B cell (primary cell): Measurements from ENCODE around the gene PRSS8. TPM values are rescaled to one million over a fixed set of nuclear protein-coding genes. Genes with fewer than 3 reads are reported as not detected.

Source experiments
- ATAC-seq: fragments of 200-7000 bp; cut with Tn5 transposase; one replicate; pipeline ENCODE4 v1.10.0; 2021; ENCODE audit warnings: low read depth, mild to moderate bottlenecking, moderate number of reproducible peaks, moderate library complexity
- CTCF ChIA-PET: fragments of 350-600 bp; sonication (Branson Sonifier 250); formaldehyde crosslinking; loops from one replicate; lab custom pipeline; 2021; ENCODE audit warnings: antibody characterized with exemption, inconsistent platforms; lab: Charles Lee
- POLR2A ChIA-PET: fragments of 350-600 bp; sonication (Branson Sonifier 250); formaldehyde crosslinking; loops from one replicate; lab custom pipeline; 2021; ENCODE audit warnings: antibody characterized with exemption; lab: Charles Lee
- DNase-seq: peaks from one replicate; pipeline ENCODE4 v3.0.0; 2013
- H2AFZ ChIP-seq: 2 replicates; pipeline ENCODE4 v1.6.1; 2012; ENCODE audit warnings: mild to moderate bottlenecking, low read depth, low read length; ENCODE audit not compliant: insufficient read depth, poor library complexity, severe bottlenecking
- H3K27ac ChIP-seq, 2 donors: 1 replicate in 1 of 2; 2 replicates in 1 of 2; pipeline ENCODE4 v1.5.1; 2012 to 2013; ENCODE audit warnings: low read length in 2 of 2, mild to moderate bottlenecking in 2 of 2, moderate library complexity in 1 of 2
- H3K27me3 ChIP-seq, 4 experiments: fragments of 200-600 bp in 1 of 4; sonication (generic) in 1 of 4; replicated peaks in 1 of 4; 1 replicate in 2 of 4; 2 replicates in 2 of 4; pipeline versions ENCODE4 v1.6.1 to v1.7.0; 2013 to 2016; ENCODE audit warnings: low read length in 3 of 4, mild to moderate bottlenecking in 2 of 4, mixed read lengths in 1 of 4, moderate library complexity in 1 of 4; ENCODE audit not compliant: insufficient read depth in 4 of 4, control insufficient read depth in 3 of 4; ENCODE audit errors: control extremely low read depth in 1 of 4
- H3K36me3 ChIP-seq, 2 experiments: replicated peaks in 1 of 2; 1 replicate in 1 of 2; 2 replicates in 1 of 2; pipeline versions ENCODE4 v1.6.1 to v1.7.1; 2013; ENCODE audit warnings: low read length in 1 of 2; ENCODE audit not compliant: insufficient read depth in 2 of 2, control insufficient read depth in 1 of 2; ENCODE audit errors: control extremely low read depth in 1 of 2, extremely low read depth in 1 of 2
- H3K4me1 ChIP-seq, 2 donors: fragments of 200-600 bp in 1 of 2; sonication (generic) in 1 of 2; 1 replicate in 1 of 2; 2 replicates in 1 of 2; pipeline versions ENCODE4 v1.5.1 to v1.6.1; 2013 to 2017; ENCODE audit warnings: low read length in 2 of 2; ENCODE audit not compliant: control insufficient read depth in 2 of 2, insufficient read depth in 2 of 2
- H3K4me2 ChIP-seq: replicated peaks from 2 replicates; pipeline ENCODE3; 2012; ENCODE audit warnings: mild to moderate bottlenecking, low read depth, low read length; ENCODE audit not compliant: poor library complexity, severe bottlenecking
- H3K4me3 ChIP-seq, 5 experiments: fragments of 200-600 bp in 1 of 5; sonication (generic) in 1 of 5; 1 replicate in 3 of 5; 2 replicates in 2 of 5; pipeline versions ENCODE4 v1.5.1 to v1.7.0; 2011 to 2016; ENCODE audit warnings: low read length in 4 of 5, mild to moderate bottlenecking in 4 of 5, low read depth in 2 of 5, control low read depth in 1 of 5, moderate library complexity in 1 of 5; ENCODE audit not compliant: insufficient read depth in 1 of 5; ENCODE audit errors: control extremely low read depth in 1 of 5, extremely low read depth in 1 of 5
- H3K79me2 ChIP-seq: fragments of 200-600 bp; sonication (generic); one replicate; pipeline ENCODE4 v1.6.0; 2016; ENCODE audit warnings: low read length; ENCODE audit not compliant: control insufficient read depth, insufficient read depth
- H3K9ac ChIP-seq: fragments of 200-600 bp; sonication (generic); 2 replicates; pipeline ENCODE4 v1.6.1; 2017; ENCODE audit warnings: mild to moderate bottlenecking, low read length, moderate library complexity
- H3K9me3 ChIP-seq, 3 donors: one replicate each; pipeline versions ENCODE4 v1.6.1 to v1.7.1; 2013; ENCODE audit warnings: low read length in 2 of 3; ENCODE audit not compliant: control insufficient read depth in 2 of 3, insufficient read depth in 1 of 3; ENCODE audit errors: control extremely low read depth in 1 of 3
- H4K20me1 ChIP-seq: 2 replicates; pipeline ENCODE4 v1.6.0; 2012; ENCODE audit warnings: mild to moderate bottlenecking, low read length; ENCODE audit not compliant: insufficient read depth, control insufficient read depth, poor library complexity, severe bottlenecking
- H3K27ac Mint-ChIP-seq: one replicate; pipeline ENCODE4 v1.8.0; 2021; ENCODE audit warnings: mixed read lengths
- H3K27me3 Mint-ChIP-seq: one replicate; pipeline ENCODE4 v1.8.0; 2021; ENCODE audit warnings: mixed read lengths
- H3K4me1 Mint-ChIP-seq: one replicate; pipeline ENCODE4 v1.8.0; 2021; ENCODE audit warnings: mixed read lengths
- H3K4me3 Mint-ChIP-seq: one replicate; pipeline ENCODE4 v1.8.0; 2021; ENCODE audit warnings: mixed read lengths
- H3K9me3 Mint-ChIP-seq: one replicate; pipeline ENCODE4 v1.8.0; 2022; ENCODE audit warnings: mixed read lengths; ENCODE audit not compliant: insufficient read depth
- EZH2 ChIP-seq: IDR thresholded peaks from 2 replicates; pipeline ENCODE4 v1.6.1; 2012; ENCODE audit warnings: borderline replicate concordance, low read depth, mild to moderate bottlenecking, moderate library complexity, low read length; ENCODE audit not compliant: insufficient read depth, poor library complexity, severe bottlenecking
- WGBS: methylation state at CpG from one replicate; pipeline ENCODE4 v1.1.5; 2013; ENCODE audit warnings: missing lambda C conversion rate; ENCODE audit not compliant: insufficient coverage; 5-methylcytosine and 5-hydroxymethylcytosine counted together
- intact Hi-C: fragments of 100-400 bp; cut with micrococcal nuclease; formaldehyde crosslinking; loops from one replicate; pipeline ENCODE4 v1.10.0; 2022
- polyA plus RNA-seq: library from polyadenylated mRNA; depleted of rRNA; stranded (reverse); fragments of >200 nt; gene quantifications from 2 replicates; pipeline ENCODE4 v1.2.3, GENCODE V29; 2012
- total RNA-seq, 2 donors: library from RNA; stranded (reverse); fragments of 120-200 nt in 1 of 2; gene quantifications; 1 replicate in 1 of 2; 2 replicates in 1 of 2; pipeline versions ENCODE4 v1.2.3 to v1.2.4, GENCODE V29; 2013 to 2022
- TF ChIP-seq, protein P1 (sequence below): fragments of 200-600 bp; IDR thresholded peaks from one replicate; pipeline ENCODE4 v1.8.0; 2022; ENCODE audit warnings: antibody characterized with exemption, mild to moderate bottlenecking

The PRSS8 gene
- total and polyA plus RNA-seq, 2 donors (not counting 1 experiment from before 2014, with no cell fraction given): not detected

- Histone ChIP-seq H3K4me2 (peak overlapping the region; percentile 85), H3K9ac (peak overlapping the region; percentile 87), H3K4me3 (peak overlapping the region; percentile 50 to 99 (median 73)), H3K27ac (peak overlapping the region; percentile 81 to 85), H3K27me3 (no peaks in the 10 kb centered on the region), H3K4me1 (peaks cover 14 to 31% of the 10 kb centered on the region in 2 donors), H3K9me3 (no peaks in the 10 kb centered on the region), H3K36me3 (peaks cover 0 to 5% of the 10 kb centered on the region in 2 experiments), H4K20me1 (no peaks in the 10 kb centered on the region), H3K79me2 (peaks cover 10% of the 10 kb centered on the region), H2AFZ (peak overlapping the region; percentile 95)
- H3K9me3 Mint-ChIP-seq: no peaks in the 10 kb centered on the region
- H3K27ac Mint-ChIP-seq: peak overlapping the region; percentile 96
- no peak for ATAC-seq
- H3K4me1 Mint-ChIP-seq: peaks cover 29% of the 10 kb centered on the region
- no peak for TF ChIP-seq EZH2
- TF ChIP-seq, protein P1, sequence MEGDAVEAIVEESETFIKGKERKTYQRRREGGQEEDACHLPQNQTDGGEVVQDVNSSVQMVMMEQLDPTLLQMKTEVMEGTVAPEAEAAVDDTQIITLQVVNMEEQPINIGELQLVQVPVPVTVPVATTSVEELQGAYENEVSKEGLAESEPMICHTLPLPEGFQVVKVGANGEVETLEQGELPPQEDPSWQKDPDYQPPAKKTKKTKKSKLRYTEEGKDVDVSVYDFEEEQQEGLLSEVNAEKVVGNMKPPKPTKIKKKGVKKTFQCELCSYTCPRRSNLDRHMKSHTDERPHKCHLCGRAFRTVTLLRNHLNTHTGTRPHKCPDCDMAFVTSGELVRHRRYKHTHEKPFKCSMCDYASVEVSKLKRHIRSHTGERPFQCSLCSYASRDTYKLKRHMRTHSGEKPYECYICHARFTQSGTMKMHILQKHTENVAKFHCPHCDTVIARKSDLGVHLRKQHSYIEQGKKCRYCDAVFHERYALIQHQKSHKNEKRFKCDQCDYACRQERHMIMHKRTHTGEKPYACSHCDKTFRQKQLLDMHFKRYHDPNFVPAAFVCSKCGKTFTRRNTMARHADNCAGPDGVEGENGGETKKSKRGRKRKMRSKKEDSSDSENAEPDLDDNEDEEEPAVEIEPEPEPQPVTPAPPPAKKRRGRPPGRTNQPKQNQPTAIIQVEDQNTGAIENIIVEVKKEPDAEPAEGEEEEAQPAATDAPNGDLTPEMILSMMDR: no peak
- no peak for DNase-seq
- H3K27me3 Mint-ChIP-seq: no peaks in the 10 kb centered on the region
- POLR2A ChIA-PET: interaction anchor here (0.6 to 1.8 kb wide), 4 partner anchors 9 to 192 kb away, joined by 3 to 6 read pairs (median 4); partner anchors contain the start of genes ZNF646 and ZNF668
- CTCF ChIA-PET: interaction anchor here (2.4 kb wide), 1 partner anchor 48 kb away, joined by 11 read pairs; no protein-coding TSS in a partner anchor
- H3K4me3 Mint-ChIP-seq: peak overlapping the region; percentile 98
- intact Hi-C loops: loop anchor here (1.0 to 2.0 kb wide), 7 partner anchors 15 to 109 kb away; partner anchors contain the start of genes BCKDK, HSD3B7, KAT8 and STX4
- WGBS: 1% methylated on average over 20 of the region's 20 CpGs
Measured at GRCh38 chr16:31094088-31094423, 41.5 kb downstream of the PRSS8 start.

DNA sequence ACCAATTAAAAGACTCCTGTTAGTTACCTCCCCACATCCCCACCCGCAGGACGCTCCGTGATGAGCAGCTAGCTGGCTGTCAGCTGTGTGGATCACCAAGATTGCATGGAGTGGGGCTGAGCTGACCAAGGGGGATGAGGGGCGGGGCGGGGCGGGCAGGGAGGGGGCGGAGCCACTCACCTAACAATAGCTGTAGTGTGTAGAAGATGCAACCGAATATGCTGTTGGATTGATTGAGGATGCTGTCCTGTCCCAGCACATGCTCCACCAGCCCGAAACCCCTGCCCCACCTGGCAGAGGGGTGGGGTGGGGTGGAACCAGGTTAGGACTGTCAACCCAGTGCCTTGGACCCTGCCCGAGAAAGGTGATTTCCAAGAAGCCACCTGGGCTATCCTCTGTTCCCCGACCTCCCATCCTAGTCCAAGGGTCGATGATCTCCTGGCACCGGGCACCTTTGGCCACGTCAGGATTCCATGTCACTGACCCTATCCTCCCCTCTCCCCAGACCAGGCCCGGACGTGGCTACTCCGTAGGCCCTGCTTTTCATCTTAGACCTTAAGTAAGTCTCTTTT lies 42.3 kb downstream of the PRSS8 start:
- no peak overlapping the region for H3K9ac ChIP-seq
- H3K9me3 ChIP-seq: no peaks in the 10 kb centered on the region
- WGBS: 88% methylated on average over 5 of the region's 17 CpGs
- Mint-ChIP-seq H3K9me3 (no peaks in the 10 kb centered on the region), H3K4me3 (peak overlapping the region; percentile 62), H3K27ac (peak overlapping the region; percentile 20), H3K27me3 (no peaks in the 10 kb centered on the region), H3K4me1 (peaks cover 29% of the 10 kb centered on the region)
- no peaks in the 10 kb centered on the region for H4K20me1 ChIP-seq
- ChIA-PET POLR2A (interaction anchor here (1.7 to 1.8 kb wide), 2 partner anchors 19 to 49 kb away, joined by 5 to 6 read pairs; partner anchors contain the start of genes ZNF646 and ZNF668), CTCF (interaction anchor here (1.3 kb wide), 1 partner anchor 19 kb away, joined by 4 read pairs; the partner anchor contains the start of genes ZNF646 and ZNF668)
- peaks cover 18% of the 10 kb centered on the region for H3K79me2 ChIP-seq
- intact Hi-C loops: no loop called here
- no peak for ATAC-seq
- no peak overlapping the region for H3K27ac ChIP-seq
- no peak for DNase-seq
- H3K27me3 ChIP-seq: no peaks in the 10 kb centered on the region
- TF ChIP-seq, protein P1: no peak
- TF ChIP-seq EZH2: no peak
- H3K4me1 ChIP-seq: peaks cover 14 to 31% of the 10 kb centered on the region in 2 donors
- H2AFZ ChIP-seq: no peak overlapping the region
- H3K4me3 ChIP-seq: no peak overlapping the region
- peak overlapping the region; percentile 85 for H3K4me2 ChIP-seq
- peaks cover 0 to 5% of the 10 kb centered on the region in 2 experiments for H3K36me3 ChIP-seq
